Skeletal muscle satellite cell (primary cell): Measurements from ENCODE around the gene OPCML. TPM values are rescaled to one million over a fixed set of nuclear protein-coding genes. Genes with fewer than 3 reads are reported as not detected.

Experiments
- small RNA-seq: library from RNA; depleted of rRNA; stranded (forward); fragments of <200 nt; gene quantifications from one replicate; pipeline ENCODE3, GENCODE V24; 2012

The OPCML gene

Small RNAs within 50 kb of the gene (small RNA-seq; reads per million reads assigned to genes)
- gene RF00026 = not detected
